ENCODE results near the gene EPHA6.

EPHA6 gene

GRCh38 chr3:97720417-97720816 lies 906.0 kb downstream of the EPHA6 start:
- DNase-seq: peak in 1 of 2 experiments; percentile 45

GRCh38 chr3:97721446-97721845 lies 907.1 kb downstream of the EPHA6 start:
- DNase-seq: no peak

DNA sequence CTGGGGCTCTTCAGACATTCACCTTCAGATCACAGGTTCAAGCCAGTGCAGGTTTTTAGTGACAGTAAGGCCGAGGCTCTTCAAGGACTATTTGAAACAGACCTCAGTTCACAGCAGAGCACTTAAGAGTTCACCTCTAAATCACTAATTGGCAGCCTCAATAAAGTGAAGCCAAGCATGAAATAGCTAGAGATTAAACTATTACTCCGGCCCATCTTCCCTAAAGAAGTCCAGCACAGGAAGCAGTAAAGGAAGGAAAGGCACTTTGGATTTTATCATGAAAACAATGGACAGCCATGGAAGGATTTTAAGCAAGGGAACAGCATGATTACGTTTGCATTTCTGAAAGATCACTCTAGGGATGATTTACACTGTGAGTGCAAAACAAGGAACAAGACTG lies 922.5 kb downstream of the EPHA6 start:
- no peak for DNase-seq

DNA sequence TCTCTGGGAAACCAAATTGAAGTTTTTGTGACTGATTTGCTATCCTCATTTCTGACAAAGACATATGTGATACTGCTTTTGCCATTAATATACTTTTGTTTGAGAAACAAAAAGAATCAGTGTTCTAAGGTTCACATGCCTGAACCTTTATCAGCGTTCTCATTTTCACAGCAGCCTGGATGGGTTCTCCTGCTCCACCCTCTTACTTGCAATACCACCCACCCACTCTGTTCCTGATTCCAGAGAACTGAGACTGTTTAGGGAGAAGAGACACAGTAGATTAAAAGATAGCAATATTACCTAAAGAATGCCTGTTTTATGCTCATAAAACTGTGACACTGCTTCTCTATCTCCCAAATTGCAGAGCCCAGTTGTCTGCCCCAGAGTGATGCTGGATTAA lies 924.4 kb downstream of the EPHA6 start:
- no peak for DNase-seq

DNA sequence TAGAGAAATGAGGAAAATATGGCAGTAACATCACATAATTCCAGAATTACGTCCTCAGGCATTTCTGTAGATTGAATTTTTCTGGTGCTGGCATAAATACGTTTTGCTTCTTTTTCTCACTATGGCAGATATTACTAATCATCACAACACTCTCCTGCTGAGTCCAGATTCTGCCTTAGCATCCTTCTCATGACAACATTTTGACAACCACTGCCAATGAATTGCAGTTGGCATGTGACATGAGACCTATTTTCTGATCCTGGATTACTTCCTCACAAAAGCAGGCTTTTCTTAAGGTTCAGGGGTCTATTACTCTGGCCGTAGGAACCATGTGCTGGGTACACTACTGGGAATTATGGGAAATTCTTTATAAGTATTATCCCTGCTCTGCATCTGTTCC lies 927.6 kb downstream of the EPHA6 start:
- no peak for DNase-seq

GRCh38 chr3:97744289-97744688 lies 929.9 kb downstream of the EPHA6 start:
- DNase-seq: no peak

DNA sequence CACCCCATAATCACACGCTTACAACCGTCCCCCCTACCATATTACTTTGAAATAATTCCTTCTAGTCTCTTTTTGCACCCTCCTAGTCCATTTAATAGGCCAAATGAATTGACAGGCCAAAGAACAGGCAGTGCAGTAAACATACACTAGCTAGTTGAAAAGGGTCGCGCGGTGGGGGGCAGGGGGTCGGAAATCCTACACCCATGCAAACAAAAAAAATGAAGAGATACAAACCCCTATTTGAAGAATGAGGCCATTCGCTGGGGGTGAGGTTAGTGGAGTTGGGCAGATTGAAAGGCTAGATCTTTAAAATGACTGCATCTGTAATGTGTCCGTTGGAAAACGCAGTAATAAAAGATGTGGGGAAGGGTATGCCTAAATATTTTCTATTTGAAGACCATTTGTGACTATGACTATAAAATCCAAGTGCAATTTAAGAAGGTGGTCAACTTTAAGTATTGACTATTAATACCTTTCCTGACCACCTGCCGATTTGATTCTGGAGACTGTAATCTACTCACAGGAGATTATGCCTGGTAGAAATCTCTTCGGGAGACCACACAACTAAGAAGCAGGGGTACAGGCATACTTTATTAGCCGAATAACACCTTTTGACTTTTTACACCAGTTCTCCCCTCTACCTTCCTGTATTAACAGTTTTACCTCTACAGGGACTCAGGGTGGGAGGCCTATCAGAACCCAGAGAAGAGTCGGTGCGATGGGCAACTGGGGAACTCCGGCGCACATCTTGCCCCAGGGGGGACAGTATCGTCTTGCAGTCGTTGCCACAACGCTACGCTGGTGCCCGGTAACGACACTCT lies 949.4 kb downstream of the EPHA6 start:
- DNase-seq: no peak

DNA sequence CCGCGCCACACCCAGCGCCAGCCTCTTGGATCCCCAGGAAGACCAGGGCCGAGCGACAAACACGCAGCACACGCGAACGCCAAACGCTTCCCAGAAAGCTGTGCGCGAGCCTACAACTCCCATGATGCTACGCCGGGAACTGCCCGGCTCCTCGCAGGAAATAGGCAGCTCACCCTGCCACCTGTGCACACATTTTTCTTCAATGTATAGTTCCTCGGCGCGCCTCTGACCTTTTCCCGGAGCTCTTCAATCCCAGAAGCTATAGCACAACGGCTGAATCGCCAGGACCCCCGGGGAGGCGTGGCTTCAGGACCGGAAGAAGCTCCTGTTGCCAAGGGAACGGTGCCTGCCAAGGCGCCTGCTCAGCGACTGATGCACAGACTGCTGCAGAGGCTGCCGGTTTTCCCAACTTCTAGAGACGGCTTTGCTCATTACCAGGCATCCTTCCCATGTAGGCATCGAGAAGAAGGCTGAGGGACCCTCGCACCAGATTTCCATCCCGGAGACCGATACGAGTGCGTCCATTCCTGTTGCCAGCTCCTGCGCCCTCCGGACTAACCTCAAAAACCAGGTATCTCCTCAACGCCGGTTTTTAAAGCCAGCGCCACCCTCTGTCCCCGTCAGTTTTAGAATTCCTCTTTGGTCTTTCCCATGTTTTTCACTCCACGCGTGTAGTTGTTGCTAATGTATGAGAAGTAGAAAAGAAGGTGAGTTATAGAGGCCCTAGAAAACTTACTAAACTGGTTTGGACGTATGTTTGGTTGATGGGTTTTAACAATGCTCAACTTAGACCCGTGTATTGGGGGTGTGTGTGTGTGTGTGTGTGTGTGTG lies 950.2 kb downstream of the EPHA6 start, which contains the start of gene ARL6:
Gene ARL6, plus strand, starts transcription at position 352 of the 832 bp plus-strand sequence. CDS start 3,350 bp downstream, outside the sequence.
- DNase-seq: peak; percentile 96 to 98

DNA sequence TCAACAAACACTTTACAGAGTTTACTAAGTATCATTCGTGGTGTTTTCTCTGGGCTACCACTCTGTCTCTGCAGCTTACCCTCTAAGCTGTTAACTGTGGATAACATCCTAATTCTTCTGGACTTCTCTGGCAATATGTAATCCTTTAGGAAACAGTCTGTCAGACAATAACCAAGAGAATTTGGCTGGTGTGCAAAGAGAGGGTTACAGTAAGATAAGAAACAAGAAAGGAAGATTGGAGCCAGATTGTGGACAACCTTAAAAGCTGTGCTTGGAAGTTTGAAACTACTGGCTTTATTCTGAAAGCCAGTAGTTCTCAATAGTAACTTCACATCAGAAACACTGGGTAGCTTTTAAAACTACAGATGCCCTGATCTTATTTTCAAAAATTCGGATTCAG lies 950.9 kb downstream of the EPHA6 start:
- no peak for DNase-seq

DNA sequence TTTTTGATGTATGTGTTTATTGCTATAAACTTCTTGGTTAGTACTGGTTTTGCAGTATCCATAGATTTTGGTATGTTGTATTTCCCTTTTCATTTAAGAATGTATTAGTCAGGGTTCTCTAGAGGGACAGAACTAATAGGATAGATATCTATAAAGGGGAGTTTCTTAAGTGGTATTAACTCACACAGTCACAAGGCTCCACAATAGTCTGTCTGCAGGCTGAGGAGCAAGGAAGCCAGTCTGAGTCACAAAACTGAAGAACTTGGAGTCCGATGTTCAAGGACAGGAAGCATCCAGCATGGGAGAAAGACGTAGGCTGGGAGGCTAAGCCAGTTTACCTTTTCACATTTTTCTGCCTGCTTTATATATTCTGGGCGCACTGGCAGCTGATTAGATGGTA lies 958.5 kb downstream of the EPHA6 start:
- DNase-seq: no peak

- no peak for DNase-seq
Measured at GRCh38 chr3:97778152-97778551, 963.8 kb downstream of the EPHA6 start.

DNA sequence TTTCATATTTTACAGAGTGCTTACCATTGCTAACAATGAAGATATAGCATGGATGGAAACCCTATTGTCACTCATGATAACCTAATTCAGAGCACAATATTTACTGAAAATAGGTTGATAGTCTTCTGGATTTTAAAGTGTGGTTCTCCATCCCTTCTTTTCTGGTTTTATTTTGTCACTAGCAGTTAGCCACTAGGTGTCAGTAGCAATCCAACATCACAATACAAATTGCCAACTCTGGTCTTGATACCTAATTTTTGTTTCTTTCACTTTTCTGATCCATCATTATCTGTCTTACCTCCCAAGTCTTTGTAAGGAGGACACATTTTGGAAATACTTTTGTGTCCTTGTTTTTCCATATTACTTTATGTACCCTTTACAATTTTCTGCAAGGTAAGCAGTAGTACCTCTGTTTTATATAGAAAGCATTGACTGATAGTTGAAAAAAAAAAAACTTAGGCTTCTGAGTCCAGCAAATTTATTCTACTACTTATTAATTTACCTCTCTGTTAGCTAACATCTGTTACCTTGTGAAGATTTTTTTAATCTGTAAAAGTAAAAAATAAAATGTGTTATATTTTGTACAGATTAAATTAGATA lies 979.1 kb downstream of the EPHA6 start:
- DNase-seq: peak; percentile 62 to 69

DNA sequence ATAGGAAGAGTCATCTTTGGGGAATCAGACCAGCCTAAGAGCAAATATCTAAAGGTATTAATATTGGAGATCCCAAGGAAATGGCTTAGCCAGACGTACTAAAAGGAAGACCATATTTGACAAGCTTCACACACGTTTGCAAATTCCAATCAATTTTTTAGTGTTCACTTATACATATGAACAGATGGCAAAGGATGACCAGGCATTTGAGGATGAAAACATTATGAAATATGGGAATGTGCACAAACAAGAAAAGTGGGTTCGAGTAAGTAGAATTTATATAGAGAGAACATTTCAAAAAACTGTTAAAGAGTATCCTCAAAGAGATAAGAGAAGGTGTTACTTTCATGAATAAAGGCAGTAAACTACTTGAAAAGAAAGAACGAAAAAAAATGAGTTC lies 981.6 kb downstream of the EPHA6 start:
- DNase-seq: no peak

Measured in NCI-H2081 (cell line).